ENCODE data around the gene BST2.

DNA sequence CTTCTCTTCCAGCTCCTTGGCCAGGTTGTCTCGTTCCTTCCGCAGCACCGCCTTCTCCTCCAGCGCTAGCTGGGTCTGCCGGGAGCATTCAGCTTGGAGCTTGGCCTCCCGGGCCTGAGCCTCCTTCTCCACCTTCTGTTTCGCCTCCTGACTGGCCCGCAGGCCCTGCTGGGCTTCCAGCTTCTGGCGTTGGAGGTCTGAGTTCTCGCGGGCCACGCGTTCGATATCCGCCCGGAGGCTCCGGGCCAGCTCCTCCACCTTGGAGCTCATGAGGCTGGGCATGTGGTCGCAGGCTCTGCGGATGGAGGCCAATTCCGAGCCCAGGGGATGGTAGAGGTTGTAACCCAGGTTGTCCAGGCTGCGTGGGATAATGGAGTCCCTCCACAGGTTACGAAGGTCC, 40.1 kb downstream of the BST2 start:
- TF ChIP-seq, protein P1, sequence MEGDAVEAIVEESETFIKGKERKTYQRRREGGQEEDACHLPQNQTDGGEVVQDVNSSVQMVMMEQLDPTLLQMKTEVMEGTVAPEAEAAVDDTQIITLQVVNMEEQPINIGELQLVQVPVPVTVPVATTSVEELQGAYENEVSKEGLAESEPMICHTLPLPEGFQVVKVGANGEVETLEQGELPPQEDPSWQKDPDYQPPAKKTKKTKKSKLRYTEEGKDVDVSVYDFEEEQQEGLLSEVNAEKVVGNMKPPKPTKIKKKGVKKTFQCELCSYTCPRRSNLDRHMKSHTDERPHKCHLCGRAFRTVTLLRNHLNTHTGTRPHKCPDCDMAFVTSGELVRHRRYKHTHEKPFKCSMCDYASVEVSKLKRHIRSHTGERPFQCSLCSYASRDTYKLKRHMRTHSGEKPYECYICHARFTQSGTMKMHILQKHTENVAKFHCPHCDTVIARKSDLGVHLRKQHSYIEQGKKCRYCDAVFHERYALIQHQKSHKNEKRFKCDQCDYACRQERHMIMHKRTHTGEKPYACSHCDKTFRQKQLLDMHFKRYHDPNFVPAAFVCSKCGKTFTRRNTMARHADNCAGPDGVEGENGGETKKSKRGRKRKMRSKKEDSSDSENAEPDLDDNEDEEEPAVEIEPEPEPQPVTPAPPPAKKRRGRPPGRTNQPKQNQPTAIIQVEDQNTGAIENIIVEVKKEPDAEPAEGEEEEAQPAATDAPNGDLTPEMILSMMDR (IDR thresholded peaks at IDR 0.05; ENCODE audit: insufficient read depth, low read length): no peak
- no peak for TF ChIP-seq POLR2AphosphoS5 (IDR thresholded peaks at IDR 0.05; ENCODE audit: low read depth)

All from HL-60 (cell line).